T47D (cell line): ENCODE measurements around the gene TMEM91.
"Not testable (repeated sequence)": the region's sequence is repeated elsewhere in the genome, so short reads cannot be mapped to it uniquely, and the experiment has no call there.

Experiments used
- DNase-seq, 2 experiments: peaks; one replicate each; pipeline versions ENCODE4 v3.0.0 to v3.0.0-alpha.2; 2011 to 2012; ENCODE audit warnings: low read depth in 1 of 2, low spot score in 1 of 2
- JUND ChIP-seq: IDR thresholded peaks from 2 replicates; pipeline ENCODE4 v1.6.1; 2012; ENCODE audit warnings: low read depth
- in situ Hi-C: cut with HindIII; loops from 2 replicates; pipeline ENCODE4 v1.10.0; 2016; ENCODE audit warnings: low sequenced_read_pairs, low pct_unique_long_range_greater_than_20kb

TMEM91 gene

DNA sequence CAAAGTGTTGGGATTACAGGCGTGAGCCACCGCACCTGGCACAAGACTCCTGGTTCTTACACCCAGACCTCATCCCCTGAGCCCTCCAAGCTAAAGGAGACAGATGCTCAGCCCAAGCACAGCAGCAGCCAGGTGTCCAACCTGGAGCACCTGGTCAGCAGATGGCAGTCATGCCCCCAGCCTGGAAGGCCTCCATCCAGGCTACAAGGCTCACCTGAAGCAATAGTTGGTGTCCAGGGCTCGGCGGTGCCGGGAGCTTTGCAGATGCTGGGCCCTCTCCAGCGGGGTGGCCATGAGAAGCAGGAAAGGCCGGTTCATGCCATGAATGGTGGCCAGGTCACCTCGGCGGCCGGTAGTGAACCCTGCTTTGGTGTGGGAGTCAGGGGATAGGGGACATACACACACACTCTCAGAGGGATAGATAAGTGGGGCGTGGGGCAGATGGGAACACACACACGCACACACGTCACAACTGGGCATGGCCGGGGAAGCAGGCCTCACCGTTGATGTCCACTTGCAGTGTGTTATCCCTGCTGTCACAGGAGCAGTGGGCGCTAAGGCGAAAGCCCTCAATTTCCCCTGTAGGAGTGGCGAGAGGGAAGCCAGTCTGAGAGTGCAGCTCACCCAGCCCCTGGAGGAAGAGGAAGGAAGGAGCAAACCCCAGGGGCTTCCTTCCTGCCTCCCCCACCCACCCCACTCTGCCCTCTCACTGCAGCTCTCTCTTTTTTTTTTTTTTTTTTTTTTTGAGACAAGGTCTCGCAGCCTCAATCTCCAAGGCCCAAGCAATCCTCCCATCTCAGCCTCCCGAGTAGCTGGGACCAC is 34.5 kb upstream of the TMEM91 start:
- DNase-seq: peak; percentile 60 to 74
- in situ Hi-C loops: no loop called here
- no peak for TF ChIP-seq JUND

DNA sequence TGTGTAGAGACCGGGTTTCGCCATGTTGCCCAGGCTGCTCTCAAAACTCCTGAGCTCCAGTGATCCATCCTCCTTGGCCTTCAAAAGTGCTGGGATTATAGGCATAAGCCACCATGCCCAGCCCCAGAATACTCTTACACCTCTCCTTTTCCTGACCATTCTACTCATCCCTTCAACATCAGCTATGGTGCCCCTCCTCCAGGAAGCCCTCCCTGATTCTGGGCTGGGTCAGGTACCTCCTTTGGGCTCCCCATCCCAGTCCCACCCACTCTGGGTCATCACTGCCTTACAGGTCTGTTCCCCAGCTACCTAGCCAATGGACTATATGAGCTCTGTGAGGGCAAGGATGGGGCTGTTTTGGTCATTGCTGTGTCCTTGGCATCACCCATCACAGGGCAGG is 32.2 kb upstream of the TMEM91 start:
- no peak for TF ChIP-seq JUND
- in situ Hi-C loops: no loop called here
- no peak for DNase-seq

DNA sequence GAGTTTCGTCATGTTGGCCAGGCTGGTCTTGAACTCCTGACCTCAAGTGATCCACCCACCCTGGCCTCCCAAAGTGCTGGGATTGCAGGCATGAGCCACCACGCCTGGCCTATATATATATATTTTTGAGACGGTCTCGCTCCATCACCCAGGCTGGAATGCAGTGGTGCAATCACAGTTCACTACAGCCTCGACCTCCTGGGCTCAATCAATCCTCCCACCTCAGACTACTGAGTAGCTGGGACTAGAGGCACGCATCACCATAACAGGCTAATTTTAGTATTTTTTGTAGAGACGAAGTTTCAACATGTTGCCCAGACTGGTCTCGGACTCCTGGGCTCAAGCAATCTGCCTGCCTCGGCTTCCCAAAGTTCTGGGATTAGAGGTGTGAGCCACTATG is 29.4 kb upstream of the TMEM91 start:
- DNase-seq, in situ Hi-C loops: not testable (repeated sequence)

DNA sequence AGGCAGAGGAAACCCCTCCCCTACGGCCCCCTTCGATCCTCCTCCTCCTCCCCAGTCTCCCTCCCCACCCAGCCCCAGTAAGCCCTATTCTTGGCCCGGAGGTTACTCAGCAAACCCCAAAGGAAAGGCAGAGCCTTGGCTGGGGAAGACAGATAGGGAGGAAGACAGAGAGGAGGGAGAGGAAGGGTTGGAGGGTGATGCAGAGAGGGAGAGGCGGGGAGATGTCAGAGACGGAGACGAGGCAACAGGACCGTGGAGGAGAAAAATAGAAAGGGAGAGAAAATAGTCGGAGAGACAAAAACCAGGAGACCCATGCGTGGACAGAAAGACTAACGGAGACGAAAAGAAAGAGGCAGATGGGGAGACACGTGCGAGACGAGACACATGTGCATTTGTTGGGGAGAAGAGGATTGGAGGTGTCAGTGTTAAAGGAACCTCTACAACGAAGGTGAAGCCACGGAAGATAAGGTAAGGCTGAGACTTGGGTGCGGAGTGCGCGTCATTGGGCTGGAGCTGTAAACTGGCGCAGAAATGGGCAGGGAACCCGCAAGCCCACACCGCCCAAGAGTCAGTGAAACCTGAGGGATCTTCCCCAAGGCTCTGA is 25.5 kb upstream of the TMEM91 start:
- TF ChIP-seq JUND: no peak
- no peak for DNase-seq
- in situ Hi-C loops: no loop called here

DNA sequence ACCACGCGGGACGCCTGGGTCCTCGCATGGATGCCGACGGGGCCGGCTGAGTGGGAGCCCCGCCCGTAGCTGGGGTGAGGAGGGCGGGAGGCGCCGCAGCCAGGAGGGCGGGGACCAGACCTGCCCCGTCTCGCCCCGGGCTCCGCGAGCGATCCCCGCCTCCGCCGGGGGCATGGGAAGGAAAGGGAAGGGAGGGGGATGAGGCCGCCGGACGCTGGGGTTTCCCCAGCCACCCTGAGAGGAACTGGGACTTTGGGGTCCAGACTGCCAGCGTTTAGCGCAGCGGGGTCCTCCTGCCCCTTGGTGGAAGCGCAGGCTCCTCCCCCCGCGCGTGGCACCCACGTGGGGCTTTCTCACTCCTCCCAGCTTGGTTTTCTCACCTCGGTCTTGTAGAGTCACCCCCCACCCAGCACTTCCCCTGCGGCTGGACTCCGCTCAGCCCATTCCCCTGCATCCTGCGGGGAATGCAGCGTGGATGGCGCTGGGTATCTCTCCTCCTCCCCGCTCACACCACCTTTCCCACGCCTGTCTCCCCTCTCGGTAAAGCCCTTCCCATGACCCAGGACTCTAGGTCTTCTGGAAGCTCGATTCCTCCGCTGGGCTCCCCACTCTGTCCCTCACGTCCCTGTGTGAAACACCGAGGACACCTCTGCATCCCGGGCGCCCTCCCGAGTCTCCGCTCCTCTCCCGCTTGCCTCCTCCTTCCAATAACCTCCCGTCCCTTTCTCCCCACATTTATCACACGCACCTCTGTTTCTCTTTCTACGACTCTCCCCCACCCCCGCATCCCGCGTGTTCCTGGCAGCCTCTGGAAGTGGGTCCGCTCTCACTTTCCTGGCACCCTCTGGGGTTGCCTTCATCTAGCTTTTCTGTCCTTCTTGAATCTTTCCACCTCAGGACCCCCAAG is 24.7 kb upstream of the TMEM91 start:
- no peak for TF ChIP-seq JUND
- DNase-seq: no peak
- in situ Hi-C loops: no loop called here

DNA sequence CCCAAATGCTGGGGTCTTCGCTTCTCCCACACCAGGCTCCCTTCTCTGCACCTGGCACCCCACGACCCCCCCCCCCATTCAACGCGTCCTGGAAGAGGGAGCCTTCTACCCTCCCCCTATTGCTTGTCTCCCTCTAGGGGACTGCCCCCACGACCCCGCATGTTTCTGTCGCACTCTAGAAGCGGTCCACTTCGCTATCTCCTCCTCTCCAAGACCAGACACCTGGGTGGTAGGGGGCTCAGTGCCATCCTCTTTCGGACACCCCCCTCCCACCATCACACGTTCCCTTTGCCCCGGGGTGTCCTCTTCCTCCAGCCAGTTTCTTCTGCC is 24.1 kb upstream of the TMEM91 start:
- in situ Hi-C loops: no loop called here
- DNase-seq: no peak
- no peak for TF ChIP-seq JUND

DNA sequence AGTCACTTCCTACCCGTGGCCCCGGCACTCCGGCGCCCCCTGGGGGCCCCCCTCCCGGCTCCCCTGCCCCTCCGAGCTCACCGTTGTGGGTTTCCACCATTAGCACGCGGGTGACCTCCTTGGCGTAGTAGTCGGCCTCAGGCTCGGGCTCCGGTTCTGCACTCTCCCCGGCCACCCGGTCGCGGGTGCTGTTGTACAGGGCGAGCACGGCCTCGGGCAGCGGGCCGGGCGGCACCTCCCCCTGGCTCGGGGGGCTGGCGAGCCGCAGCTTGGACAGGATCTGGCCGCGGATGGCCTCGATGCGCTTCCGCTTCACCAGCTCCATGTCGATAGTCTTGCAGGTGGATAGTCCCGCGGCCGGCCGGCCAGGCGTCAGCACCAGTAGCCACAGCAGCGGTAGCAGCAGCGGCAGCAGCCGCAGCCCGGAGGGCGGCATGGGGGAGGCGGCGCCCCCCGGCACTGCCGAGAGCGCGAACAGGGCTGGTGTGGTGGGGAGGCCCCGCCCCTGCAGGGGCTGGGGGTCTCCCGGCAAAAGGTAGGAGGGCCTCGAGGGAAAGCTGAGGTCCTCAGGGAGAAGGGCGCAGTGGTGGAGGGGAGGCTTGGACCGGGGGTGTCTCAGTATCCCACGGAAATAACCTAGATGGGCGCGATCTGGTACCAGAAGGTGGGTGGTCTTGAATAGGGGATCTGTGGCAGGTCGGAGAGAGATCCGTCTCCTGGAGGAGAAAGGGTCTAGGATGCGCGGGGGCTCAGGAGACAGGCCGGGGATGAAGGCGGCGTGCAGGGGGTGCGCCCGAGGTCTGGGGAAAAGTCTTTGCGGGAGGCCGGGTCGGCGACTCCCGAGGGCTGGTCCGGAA is 23.5 kb upstream of the TMEM91 start:
- in situ Hi-C loops: no loop called here
- TF ChIP-seq JUND: no peak
- no peak for DNase-seq

DNA sequence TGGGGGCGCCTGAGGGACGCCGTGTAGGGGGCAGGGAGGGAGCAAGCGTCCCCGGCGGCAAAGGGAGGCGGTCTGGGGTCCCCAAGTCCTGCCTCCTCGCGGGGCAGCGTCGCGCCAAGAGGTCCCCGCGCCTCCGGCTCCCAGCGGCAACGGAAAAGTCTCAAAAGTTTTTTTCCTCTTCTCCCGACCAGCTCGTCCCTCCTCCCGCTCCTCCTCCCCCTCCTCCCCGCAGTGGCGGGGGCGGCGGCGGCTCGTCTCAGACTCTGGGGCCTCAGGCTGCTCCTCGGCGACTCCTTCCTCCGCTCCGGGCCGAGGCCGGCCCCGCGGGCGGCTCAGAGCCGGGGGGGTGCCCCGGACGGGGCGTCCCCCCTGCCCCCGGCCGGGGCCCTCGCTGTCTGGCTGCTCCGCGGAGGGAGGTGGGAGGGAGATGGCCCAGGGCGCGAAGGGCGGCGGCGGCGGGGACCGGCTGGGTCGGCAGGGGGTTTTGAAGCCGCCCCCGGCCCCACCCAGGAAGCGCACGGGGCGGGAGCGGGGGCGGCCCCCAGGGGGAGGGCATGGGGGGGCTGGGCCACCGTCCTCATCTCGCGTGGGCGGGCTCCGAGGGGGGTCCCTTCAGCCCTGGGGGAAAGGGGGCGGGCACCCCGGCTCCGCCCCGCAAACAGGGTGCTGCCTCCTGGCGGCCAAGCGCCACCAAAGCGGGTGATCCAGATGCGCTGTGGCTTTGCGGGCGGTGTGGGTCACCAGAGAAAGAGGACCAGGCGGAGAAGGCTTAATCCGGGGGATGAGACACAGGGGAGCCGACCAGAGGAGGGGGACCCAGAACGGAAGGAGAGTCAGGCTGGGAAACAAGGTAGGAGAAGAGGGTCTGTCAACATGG is 22.6 kb upstream of the TMEM91 start, which contains the start of gene TGFB1:
TGFB1 (minus strand) TSS at position 457 of the 877 bp plus-strand sequence. CDS start 878 bp downstream, outside the sequence.
- peak; percentile 42 to 77 for DNase-seq
- no peak for TF ChIP-seq JUND
- in situ Hi-C loops: no loop called here

DNA sequence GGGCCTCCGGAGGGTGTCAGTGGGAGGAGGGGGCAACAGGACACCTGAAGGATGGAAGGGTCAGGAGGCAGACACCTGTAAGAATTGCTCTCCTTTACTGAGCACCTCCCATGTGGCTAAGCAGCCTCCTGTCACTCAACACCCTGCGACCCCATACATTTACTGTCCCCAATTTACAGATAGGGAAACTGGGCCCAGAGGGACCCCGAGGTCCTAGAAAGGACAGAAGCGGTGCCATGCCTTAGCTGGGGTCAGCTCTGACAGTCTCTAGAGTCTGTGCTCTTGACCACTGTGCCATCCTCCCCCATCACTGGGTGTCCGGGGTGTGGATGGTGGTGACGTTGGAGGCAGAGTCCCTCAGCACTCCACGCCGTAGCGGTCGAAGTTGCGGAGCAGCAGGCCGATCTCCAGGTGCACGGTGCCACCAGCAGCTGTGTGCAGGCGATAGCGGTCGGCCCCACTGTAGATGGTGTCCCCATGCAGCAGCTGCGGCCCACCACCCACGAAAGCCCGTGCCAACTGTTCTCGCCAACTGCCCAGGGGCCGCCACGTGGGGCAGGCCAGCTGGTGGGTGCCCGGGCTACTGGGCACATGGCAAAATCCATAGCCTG is 21.9 kb upstream of the TMEM91 start:
- no peak for DNase-seq
- no peak for TF ChIP-seq JUND
- in situ Hi-C loops: no loop called here

DNA sequence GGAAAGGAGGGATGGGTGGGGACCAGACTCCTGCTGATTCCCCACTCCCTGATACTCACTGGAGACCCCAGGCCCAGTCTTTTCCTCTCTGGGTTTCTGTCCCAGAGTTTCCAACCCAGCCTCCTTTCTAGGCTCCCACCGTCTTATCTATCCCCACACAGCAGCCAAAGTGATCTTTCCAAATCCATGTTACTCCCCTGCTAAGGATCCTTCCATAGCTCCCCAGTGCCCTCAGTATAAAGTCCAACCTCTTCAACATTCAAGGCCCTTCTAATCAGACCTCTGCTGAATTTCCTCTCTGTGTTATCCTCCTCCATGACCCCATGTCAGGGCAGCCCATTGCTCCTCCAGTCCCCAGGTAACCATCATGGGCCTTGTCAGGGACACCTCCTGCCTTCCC is 21.3 kb upstream of the TMEM91 start:
- DNase-seq: no peak
- no peak for TF ChIP-seq JUND
- in situ Hi-C loops: no loop called here

DNA sequence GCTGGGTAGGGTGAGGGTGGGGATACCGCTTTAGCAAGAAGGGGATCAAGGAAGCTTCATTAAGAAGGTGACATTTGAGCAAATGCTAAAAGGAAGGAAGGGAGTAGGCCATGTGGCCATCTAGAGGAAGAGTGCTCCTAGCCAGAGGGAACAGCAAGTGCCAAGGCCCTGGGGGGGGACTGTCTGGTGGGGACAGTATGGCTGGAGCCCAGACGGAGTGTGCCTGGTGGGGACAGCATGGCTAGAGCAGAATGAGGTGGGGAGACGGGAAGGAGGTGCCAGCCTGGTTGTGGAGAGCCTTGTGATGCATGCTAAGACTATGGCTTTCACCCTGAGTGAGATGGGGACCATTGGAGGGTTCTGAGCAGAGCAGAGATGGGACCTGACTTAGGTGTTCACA is 20.5 kb upstream of the TMEM91 start:
- in situ Hi-C loops: no loop called here
- no peak for TF ChIP-seq JUND
- no peak for DNase-seq
